ENCODE data around the gene TTC21B.
A peak's percentile ranks its signal among the peaks of the same experiment; 100 is the strongest.

TTC21B gene

GRCh38 chr2:165924946-165925345 lies 28.6 kb downstream of the TTC21B start:
- no peak for DNase-seq (ENCODE audit: low read depth)

GRCh38 chr2:165920748-165921147 lies 32.8 kb downstream of the TTC21B start:
- no peak for DNase-seq (ENCODE audit: low read depth)

GRCh38 chr2:165913636-165914035 lies 39.9 kb downstream of the TTC21B start:
- DNase-seq (ENCODE audit: low read depth): no peak

GRCh38 chr2:165911981-165912380 lies 41.6 kb downstream of the TTC21B start:
- no peak for DNase-seq (ENCODE audit: low read depth)

GRCh38 chr2:165911231-165911630 lies 42.3 kb downstream of the TTC21B start:
- peak; percentile 10 for DNase-seq (ENCODE audit: low read depth)

GRCh38 chr2:165909466-165909865 lies 44.1 kb downstream of the TTC21B start:
- DNase-seq (ENCODE audit: low read depth): peak; percentile 17

- peak; percentile 11 for DNase-seq (ENCODE audit: low read depth)
Observed at GRCh38 chr2:165905854-165906253, 47.7 kb downstream of the TTC21B start.

GRCh38 chr2:165905269-165905668 lies 48.3 kb downstream of the TTC21B start:
- no peak for DNase-seq (ENCODE audit: low read depth)

- DNase-seq (ENCODE audit: low read depth): no peak
Observed at GRCh38 chr2:165904432-165904831, 49.1 kb downstream of the TTC21B start.

GRCh38 chr2:165903406-165903805 lies 50.2 kb downstream of the TTC21B start:
- DNase-seq (ENCODE audit: low read depth): no peak

- DNase-seq (ENCODE audit: low read depth): peak; percentile 38
Observed at GRCh38 chr2:165902934-165903333, 50.6 kb downstream of the TTC21B start.

GRCh38 chr2:165901620-165902298 lies 51.8 kb downstream of the TTC21B start:
- DNase-seq (ENCODE audit: low read depth): no peak

GRCh38 chr2:165899311-165899710 lies 54.3 kb downstream of the TTC21B start:
- peak; percentile 8 for DNase-seq (ENCODE audit: low read depth)

GRCh38 chr2:165898381-165898780 lies 55.2 kb downstream of the TTC21B start:
- peak; percentile 89 for DNase-seq (ENCODE audit: low read depth)

GRCh38 chr2:165897726-165898125 lies 55.9 kb downstream of the TTC21B start:
- DNase-seq (ENCODE audit: low read depth): no peak

- DNase-seq (ENCODE audit: low read depth): no peak
Observed at GRCh38 chr2:165897074-165897473, 56.5 kb downstream of the TTC21B start.

- no peak for DNase-seq (ENCODE audit: low read depth)
Observed at GRCh38 chr2:165895974-165896373, 57.6 kb downstream of the TTC21B start.

- no peak for DNase-seq (ENCODE audit: low read depth)
Observed at GRCh38 chr2:165893556-165893955, 60.0 kb downstream of the TTC21B start.

- no peak for DNase-seq (ENCODE audit: low read depth)
Observed at GRCh38 chr2:165892526-165892925, 61.0 kb downstream of the TTC21B start.

GRCh38 chr2:165891943-165892342 lies 61.6 kb downstream of the TTC21B start:
- DNase-seq (ENCODE audit: low read depth): no peak

GRCh38 chr2:165891345-165891744 lies 62.2 kb downstream of the TTC21B start:
- DNase-seq (ENCODE audit: low read depth): no peak

GRCh38 chr2:165889798-165890197 lies 63.8 kb downstream of the TTC21B start:
- no peak for DNase-seq (ENCODE audit: low read depth)

GRCh38 chr2:165889158-165889557 lies 64.4 kb downstream of the TTC21B start:
- DNase-seq (ENCODE audit: low read depth): no peak

- DNase-seq (ENCODE audit: low read depth): no peak
Observed at GRCh38 chr2:165888171-165888570, 65.4 kb downstream of the TTC21B start.
